GM19351 (cell line): ENCODE results near the gene CDH23.

Source experiments
- ATAC-seq: cut with Tn5 transposase; IDR thresholded peaks from one replicate; pipeline ENCODE4 v1.9.1; 2021; ENCODE audit warnings: mild to moderate bottlenecking, moderate library complexity; ENCODE audit not compliant: unreplicated experiment

Gene CDH23

DNA sequence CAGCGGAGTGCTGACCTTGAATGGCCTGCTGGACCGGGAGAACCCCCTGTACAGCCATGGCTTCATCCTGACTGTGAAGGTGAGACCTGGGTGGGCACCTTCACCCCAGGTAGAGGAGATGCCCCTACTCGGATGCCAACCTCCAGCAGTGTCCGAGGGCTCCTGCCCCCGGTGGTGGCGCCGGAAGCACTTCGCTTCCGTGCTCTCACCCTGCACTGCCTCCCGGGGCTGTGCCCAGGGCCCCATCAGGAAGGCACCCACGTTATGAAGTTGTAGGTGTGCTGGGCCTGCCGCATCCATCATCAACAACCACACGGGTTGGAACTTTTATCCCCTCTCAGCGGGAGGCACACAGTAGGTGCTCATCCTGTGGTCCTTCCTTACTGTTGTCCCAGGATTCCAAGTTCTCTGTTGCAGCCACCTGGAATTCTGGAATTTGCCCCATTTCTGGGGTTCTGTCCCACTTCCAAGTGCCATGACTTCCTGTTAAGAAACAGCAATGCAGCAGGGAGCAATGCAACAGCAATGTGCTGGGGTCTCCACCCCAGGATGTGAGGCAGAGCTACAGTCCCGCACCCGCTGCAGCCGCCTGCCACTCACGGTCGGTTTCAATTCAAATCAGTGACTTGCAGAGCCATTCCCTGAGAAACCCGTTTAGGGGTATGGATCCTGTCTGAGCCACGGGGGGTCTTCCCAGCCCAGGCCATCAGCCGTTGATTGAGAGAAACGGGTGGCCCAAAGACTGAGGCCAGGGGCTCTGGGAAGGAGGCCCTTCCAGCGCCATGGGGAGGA lies 219.0 kb downstream of the CDH23 start:
- ATAC-seq = no peak

DNA sequence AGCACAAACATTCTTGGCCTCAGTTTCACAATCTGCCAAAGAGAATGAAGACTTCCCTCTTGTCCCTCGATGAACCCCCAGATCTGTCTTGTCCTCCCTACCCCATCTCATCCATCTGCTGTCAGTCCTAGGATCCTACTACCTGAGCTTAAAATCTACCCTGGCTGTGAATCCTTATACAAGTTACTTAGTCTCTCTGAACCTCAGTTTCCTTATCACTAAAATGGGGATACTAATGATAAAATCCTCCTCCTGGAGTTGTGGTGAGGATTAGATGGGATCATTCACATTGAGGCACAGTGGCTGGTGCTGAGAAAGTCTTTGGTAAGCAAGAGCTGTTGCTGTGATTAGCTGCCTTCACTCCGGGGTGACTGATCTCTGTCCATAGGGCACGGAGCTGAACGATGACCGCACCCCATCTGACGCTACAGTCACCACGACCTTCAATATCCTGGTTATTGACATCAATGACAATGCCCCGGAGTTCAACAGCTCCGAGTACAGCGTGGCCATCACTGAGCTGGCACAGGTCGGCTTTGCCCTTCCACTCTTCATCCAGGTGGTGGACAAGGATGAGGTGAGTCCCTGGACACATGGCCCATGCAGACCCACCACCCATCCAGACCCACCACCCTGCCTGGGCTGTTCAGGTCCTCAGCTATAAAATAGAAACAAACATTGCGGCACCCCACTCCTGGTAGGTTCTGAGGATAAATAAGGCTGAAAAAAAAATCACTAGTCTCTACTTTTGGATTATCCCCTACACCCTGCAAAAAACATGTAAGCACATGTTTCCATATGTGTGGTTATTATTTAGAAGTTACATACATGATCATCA lies 220.3 kb downstream of the CDH23 start:
- ATAC-seq = no peak

DNA sequence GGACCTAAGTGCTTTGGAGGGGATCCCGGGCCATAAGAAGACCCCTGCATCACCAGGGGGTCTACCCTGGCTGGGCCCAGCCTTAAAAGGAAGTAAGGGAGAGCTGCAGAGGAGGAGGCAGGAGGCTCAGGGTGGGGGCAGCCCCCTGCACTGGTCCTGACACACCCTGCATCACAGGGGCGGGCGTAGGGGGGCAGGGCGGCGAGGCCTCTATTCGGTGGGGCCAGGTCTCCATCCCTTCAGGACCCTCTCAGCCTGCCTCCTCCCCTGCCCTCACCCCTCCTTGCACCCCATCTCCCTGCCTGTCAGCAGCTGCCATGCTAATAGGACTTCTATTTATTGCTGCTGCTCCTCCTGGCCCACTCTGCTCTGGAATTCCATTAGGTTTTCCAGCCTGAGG lies 221.5 kb downstream of the CDH23 start:
- ATAC-seq = no peak

DNA sequence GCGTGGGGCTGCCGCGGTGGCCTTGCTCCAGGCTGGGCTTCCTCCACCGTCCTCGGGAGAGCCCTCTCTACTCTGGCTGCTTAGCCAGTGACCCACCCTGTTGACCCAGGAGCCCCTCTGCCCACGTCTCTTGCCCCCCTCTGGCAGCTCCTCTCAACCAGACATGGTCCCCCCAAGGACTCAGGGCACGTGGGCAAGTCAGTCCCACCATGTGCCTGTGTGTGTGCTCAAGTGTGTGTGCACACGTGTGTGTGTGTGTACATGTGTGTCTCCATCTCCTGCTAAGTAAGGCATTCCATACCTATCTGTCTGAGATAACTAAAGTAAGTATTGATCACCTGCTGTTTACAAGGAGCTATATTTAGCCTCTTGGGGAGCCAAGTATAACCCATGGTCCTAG lies 221.9 kb downstream of the CDH23 start:
- no peak for ATAC-seq

DNA sequence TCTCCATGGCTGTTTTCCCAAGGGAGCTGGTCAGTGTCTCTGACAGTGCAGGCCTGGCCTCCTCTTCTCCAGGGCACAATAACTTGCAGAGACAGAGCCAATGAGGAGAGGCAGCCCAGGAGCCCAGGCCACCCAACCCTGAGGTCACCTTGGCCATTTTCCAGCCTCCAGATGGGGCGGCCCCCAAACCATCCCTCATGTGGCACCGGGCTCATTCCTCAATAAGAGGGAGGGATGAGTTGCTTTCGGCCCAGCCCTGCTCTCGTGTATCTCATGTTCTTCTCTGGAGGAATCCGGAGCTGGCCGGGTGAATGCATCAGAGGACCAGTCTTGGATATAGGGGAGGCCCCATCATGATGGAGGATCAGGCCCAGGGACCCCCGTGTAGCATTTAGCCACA lies 223.9 kb downstream of the CDH23 start:
- no peak for ATAC-seq

DNA sequence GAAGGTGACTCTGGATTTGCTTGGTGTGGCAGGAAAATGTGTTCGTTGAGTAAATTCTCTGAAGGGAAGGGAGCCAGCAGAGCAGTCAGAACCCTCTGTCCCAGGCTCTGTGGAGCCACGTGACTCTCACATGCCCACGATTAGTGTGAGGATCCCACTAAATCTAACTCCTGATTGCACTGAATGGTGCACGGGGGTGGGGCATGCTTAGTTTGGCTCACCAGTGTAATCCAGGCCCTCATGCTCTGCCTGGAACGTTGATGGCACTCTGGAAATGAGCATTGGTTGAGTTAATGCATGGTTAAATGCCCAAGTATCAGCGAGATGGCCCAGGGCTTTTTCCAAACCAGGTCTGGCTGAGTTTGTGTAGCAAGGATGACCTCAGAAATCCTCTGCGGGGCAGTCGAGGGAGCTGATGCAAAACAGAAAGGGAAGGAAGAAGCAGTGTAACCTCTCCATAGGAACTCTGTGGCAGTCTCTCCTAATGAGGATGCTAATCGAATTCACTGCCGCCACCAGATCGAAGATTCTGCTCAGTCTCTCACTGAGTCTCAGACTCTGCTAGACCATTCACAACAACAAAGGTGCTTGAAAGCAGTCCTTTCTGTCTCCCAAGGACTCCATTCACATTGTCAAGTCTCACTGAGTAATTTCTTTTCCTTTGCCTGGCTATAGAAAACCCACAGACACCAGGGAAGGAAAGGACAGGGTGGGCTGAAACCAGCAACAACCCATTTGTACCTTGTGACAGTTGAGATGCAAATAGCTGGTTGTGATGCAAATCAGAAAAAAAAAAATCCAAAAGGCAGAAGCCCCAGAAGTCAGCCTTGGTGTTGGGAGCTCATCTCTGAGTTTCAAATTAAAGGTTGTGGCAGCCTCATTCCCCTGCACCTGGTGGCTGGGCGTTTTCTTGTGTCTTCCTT lies 224.8 kb downstream of the CDH23 start:
- no peak for ATAC-seq

DNA sequence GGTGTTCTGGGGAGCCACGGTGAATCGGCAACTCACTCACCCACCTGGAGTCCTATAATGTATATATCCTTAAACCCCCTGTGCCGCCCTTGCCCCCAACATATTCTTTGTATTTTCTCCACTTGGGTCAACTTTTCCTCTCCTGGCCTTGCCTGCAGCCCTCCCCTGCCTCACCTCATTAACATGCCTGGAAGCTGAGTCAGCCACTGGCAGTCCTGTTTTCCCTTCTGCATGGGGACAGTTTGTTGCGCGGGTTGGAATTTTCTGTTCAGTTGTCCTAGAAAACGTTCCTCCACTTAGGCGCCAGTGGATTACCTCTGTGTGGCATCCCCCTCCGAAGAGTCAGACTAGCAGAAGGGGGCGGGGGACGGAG lies 225.4 kb downstream of the CDH23 start:
- no peak for ATAC-seq

DNA sequence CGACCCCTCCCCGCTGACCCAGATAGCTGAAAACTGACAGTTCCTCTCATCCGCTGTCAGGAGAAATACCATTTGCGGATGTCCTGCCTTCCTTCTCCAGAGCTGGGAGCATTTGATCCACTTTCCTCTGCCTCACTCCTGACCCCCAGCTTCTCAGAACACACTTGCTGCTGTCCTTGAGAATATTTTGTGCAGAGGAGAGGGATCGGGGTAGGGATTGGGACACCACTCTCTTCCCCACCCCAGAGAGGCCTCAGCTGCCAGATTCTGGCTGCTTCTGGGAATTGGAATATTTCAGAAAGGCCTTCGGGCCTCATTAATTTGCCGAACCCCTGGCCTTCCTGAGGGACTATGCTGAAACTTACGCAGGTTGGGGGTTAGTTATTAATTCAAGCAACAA lies 225.9 kb downstream of the CDH23 start:
- no peak for ATAC-seq

DNA sequence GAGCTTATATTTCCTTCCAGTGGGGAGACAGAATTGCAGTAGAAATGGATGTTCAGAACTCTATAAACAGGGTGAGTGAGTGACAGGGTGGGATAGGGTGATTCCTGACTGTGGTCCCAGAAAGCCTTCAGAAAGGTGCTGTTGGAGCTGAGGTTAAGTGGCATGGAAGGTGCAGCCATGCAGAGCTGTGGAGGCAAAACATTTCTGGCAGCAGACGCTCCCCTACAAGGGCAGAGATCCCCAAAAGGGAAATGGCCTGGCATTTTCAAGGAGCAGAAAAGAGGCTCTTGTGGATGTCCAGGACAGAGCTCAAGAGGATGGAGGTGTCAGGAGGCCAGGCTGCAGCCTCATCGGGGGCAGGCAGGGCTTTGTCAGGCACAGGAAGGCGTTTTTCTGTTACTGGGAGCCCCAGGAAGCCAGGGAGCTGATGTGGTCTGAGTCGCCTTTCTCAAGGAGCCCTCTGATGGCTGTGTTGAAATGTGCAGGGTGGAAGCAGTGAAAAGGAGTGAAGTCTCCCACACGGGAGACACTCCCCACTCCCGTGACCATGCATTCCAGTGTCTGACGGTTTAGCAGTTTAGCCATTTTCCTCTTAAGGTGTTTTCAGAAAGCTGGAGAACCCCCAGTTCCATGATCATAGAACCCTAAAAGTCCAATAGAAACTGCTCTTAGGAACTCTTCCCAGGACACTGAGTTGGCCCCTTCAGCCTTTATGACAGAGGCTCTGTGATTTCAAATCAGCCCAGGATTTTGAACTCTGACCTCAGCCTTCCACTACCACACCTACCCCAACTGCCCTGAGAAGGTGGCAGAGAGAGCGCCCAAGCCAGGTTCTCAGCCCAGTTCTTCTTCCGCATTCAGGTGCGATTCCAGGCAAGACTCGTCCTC lies 226.6 kb downstream of the CDH23 start:
- ATAC-seq = no peak

DNA sequence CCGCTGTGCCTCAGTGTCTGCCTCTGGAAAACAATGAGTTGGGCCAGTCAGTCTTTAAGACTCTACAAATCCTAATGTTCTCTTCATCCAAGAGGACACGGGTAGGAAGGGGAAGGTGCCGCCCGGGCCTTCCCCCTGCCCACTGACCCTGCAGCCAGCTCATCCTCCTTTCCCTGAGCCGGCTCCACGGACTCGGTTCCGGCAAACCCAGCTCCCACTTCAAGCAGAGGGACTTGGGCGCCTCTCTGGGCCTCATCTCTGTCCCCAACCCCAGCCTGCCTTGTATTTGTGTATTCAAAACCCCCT lies 227.2 kb downstream of the CDH23 start:
- no peak for ATAC-seq

DNA sequence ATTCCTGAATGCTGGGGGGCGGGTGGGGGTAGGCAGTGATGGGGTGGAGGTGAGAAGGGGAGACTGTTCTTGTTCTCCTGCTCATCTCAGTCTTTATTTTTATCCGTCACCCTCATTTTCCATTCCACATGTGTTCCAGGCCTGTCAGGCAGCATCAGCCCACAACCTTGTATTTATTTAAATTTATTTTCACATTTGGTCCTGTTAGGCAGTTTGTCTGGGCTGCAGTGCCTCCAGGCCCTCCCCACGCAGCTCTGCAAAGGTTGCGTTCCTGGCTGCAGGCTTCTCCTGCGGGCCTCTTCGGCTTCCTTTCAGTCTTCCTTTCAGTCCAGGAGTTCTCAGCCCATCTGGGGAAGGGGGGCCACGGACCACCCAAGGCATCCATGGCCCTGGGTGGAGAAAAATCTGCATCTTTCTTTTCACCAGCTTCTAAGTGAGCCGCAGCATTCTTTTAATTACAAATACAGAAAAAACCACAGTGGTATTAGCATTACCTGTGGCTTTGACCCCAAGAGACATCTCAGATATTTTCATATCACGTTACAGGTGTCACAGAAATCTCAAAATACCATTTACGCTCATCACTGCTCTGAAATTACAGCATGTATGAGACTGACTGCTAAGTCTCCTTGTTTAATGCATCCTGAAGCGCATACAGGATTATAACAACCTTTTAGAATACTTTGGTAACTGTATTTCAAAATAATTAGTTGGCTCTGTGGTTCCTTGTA lies 228.9 kb downstream of the CDH23 start:
- ATAC-seq = no peak

DNA sequence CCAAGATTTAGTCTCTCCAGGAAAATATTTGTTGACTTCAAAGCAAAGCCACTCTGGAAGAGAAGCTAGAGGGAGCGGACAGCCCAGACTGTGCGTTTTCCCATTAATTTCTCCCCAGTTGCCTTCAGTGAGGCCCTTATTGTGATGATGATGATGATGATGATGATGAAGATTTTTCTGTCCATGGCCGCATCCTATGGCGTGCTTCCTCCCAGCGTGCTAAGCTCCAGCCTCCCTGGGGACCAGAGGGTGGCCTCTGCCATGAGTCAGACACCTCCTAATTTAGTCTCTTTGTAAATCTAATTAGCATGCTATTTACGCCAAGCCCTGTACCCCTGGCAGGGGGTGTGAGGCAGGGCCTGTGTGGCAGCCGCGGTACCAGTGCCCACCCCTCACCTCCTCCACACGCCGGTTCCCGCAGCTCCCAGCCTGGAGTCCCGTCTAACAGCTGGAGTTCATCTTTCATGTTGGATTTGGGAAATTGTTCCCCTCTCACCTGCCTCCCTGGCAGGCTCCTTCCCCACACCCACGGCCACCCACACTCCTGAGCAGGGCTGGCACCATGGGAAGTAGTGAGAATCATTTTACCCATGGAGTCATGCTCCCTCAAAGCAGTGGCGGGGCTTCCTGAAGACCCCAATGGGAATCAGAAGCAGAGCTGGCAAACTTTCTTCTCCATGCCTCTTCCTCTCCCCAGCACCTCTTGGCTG lies 230.7 kb downstream of the CDH23 start:
- ATAC-seq = no peak

DNA sequence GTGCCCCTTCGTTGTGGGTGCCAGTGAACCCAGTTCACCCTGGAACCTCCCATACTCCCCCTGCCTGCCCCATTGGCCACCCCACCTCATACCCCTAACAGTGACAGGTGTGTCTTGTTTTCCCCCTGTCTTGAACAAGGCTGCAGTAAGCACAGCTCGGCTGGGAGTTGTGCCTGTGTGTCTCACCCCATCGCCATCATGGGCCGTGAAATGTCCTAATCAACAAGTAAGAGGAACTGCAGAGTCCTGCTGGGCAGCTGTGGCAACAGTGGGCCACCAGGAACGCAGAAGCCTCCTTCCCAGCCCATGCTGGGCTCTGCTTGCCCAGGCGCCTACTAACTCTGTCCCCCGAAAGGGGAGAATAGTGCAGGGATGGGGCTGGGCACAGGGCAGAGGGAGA lies 231.2 kb downstream of the CDH23 start:
- ATAC-seq = no peak

DNA sequence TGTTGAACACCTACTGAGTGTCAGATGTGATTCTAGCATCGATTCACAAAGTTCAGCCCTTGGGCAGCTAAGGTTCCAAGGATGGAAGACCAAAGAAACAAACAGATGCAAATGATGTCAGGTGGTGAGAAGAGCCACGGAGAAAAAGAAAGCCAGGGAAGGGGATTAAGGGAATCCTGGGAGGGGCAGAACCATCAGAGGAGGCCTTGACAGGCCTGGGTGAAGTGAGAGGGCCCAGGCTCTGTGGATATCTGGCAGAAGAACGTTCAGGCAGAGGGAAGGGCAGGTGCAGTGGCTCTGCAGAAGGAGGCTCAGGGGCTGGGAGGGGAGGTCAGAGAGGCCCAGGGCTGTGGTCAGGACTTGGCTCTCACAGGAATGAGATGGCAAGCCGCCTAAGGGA lies 232.4 kb downstream of the CDH23 start:
- ATAC-seq = no peak

DNA sequence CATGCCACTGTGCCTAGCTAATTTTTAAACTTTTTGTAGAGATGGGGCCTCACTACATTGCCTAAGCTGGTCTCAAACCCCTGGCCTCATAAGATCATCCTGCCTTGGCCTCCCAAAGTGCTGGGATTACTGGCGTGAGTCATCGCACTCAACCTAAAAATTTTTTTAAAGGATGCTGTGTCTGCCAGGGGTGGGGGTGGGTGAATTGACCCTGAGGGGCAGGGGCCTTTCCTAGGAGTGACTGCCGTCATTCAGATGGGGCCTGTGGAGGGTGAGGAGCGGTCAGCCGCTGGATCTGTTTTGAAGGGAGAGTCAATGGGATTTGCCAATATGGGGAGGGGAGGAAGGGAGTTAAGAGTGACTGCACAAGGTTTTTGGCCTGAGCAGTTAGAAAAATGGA lies 233.4 kb downstream of the CDH23 start:
- ATAC-seq = no peak

DNA sequence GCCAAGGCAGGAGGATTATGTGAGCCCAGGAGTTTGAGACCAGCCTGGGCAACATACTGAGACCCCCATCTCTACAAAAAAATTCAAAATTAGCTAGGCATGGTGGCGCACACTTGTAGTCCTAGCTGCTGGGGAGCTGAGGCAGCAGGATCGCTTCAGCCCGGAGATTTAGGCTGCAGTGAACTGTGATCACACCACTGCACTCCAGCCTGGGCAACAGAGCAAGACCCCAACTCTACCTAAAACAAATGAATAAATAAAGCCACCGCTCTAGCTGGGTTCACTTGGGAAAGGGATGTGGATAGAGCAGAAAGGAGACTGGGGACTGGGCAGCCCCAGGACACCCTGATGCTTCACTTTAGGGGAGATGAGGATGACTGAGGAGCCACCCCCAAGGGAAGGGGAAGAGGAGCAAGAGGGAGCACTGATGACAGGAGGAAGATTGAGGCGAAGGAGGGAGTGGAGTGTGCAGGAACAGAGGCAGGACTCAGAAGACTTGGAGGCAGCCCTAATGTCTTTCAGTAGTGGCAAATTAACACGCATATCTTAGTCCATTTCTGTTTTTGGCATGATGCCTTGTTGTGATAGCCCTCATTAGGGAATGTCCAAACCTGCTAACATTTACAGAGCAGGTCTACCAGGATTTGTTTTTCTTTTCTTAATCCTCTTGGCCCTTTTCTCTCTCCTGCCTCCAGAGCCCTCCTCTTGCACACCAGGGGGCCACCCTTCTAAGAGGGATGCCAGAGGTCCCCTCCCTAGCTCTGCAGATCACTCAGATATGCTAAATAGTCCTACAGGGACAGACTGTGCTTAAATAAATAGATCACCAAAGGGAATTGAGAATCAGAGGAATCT lies 234.5 kb downstream of the CDH23 start:
- ATAC-seq = no peak

DNA sequence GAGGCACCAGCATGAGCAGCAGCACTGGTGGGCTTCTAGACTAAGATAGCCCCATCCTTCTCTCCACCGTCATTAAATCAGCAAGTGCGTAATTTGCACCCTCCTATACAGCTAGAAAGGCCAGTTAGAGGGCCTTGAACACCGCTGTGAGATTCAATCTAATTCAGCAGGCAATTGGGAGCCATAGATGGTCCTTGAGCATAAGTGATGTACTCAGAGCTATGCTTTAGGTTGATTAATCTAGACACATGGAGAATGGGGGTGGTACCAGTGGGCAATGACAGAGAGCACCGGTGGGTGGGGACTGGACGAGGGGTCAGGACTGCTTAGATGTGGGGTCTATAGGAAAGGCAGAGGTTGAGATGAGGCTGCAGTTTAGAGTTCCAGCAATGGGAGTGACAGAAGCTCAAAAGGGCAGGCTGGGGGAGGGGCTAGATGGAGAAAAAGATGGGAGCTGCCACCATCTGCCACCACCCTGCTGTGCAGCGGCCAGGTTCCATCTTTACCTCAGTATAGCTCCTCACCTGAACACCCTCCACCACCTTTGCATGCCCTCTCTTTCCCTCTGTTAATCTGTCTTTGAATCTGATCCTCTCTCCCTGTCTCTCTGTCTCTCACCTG lies 235.6 kb downstream of the CDH23 start:
- no peak for ATAC-seq
